ENCODE data around the gene ELP1.
"Not testable (repeated sequence)": the region's sequence is repeated elsewhere in the genome, so short reads cannot be mapped to it uniquely, and the experiment has no call there.

Gene ELP1

GRCh38 chr9:108933718-108934322, at the start of gene ELP1:
ELP1 (minus strand) TSS chr9:108934124; CDS start chr9:108931146, 2,978 bp downstream.
- DNase-seq = peak; percentile 66

GRCh38 chr9:108980893-108981292, 47.0 kb upstream of the ELP1 start:
- no peak for DNase-seq

- DNase-seq = no peak
These were observed 44.3 kb upstream of the ELP1 start for GRCh38 chr9:108978205-108978604.

- DNase-seq = no peak
These were observed 40.0 kb upstream of the ELP1 start for GRCh38 chr9:108973895-108974294.

- DNase-seq = no peak
These were observed 38.8 kb upstream of the ELP1 start for GRCh38 chr9:108972626-108973209.

- no peak for DNase-seq
These were observed 38.3 kb upstream of the ELP1 start for GRCh38 chr9:108972186-108972585.

- not testable (repeated sequence) for DNase-seq
These were observed 37.5 kb upstream of the ELP1 start for GRCh38 chr9:108971392-108971791.

GRCh38 chr9:108967916-108968315, 34.0 kb upstream of the ELP1 start:
- no peak for DNase-seq

GRCh38 chr9:108963459-108964143, 29.7 kb upstream of the ELP1 start:
- no peak for DNase-seq

GRCh38 chr9:108961151-108961550, 27.2 kb upstream of the ELP1 start:
- no peak for DNase-seq

- DNase-seq = no peak
These were observed 26.4 kb upstream of the ELP1 start for GRCh38 chr9:108960331-108960730.

- no peak for DNase-seq
These were observed 22.7 kb upstream of the ELP1 start for GRCh38 chr9:108956631-108957026.

GRCh38 chr9:108956022-108956630, 22.2 kb upstream of the ELP1 start:
- DNase-seq = no peak

GRCh38 chr9:108953983-108954574, 20.2 kb upstream of the ELP1 start:
- peak; percentile 15 for DNase-seq

- no peak for DNase-seq
These were observed 17.7 kb upstream of the ELP1 start for GRCh38 chr9:108951578-108951977.

GRCh38 chr9:108950168-108950567, 16.2 kb upstream of the ELP1 start:
- DNase-seq = no peak

GRCh38 chr9:108939975-108940374, 6.1 kb upstream of the ELP1 start:
- no peak for DNase-seq

- DNase-seq = no peak
These were observed 3.8 kb upstream of the ELP1 start for GRCh38 chr9:108937561-108938305.

- peak; percentile 66 for DNase-seq
These were observed 484 bp upstream of the ELP1 start, which contains the start of gene ABITRAM for GRCh38 chr9:108934323-108934893. ABITRAM (plus strand) TSS chr9:108934400; CDS start chr9:108934487, 87 bp downstream.

GRCh38 chr9:108933231-108933717, 650 bp downstream of the ELP1 start:
- DNase-seq = peak; percentile 20

GRCh38 chr9:108928386-108928785, 5.5 kb downstream of the ELP1 start:
- DNase-seq = no peak

GRCh38 chr9:108924466-108924865, 9.5 kb downstream of the ELP1 start:
- no peak for DNase-seq

All from DMS79 treated with DMSO at 0.1 percent for 48 hours (cell line).